Muscle of back (tissue), 11 donors: Measurements from ENCODE around the gene NEK10. TPM values are rescaled to one million over a fixed set of nuclear protein-coding genes. Genes with fewer than 3 reads are reported as not detected.

ENCODE experiments used
- DNase-seq, 3 donors: peaks; one replicate each; pipeline versions ENCODE4 v3.0.0 to v3.0.0-alpha.2; 2013
- polyA plus RNA-seq, 10 donors: library from polyadenylated mRNA; unstranded; fragments of 120-200 nt; gene quantifications; one replicate each; pipeline ENCODE4 v1.2.1, GENCODE V29; 2013; ENCODE audit not compliant: insufficient read length in 10 of 10

The NEK10 gene
- polyA plus RNA-seq, 10 donors = 1.7 to 7.6 (median 3.5) TPM

DNA sequence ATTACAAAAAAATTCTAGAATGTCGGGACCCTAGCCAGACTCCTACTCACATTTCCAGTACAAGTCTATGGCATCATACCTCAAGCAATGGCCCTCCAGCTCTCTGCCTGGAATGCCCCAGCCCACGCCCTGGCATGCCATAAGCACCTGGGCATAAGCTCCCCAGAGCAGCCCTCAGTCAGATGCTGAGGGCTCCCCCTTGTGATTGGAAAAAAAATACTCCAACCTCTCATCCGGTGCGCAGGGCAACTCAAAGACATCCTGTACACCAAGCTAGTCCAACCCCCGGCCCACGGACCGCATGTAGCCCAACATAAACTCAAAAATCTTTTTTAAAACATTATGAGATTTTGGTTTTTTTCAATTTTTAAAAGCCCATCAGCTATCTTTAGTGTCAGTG is 115.4 kb downstream of the NEK10 start:
- DNase-seq = peak in 1 of 3 donors; percentile 2

DNA sequence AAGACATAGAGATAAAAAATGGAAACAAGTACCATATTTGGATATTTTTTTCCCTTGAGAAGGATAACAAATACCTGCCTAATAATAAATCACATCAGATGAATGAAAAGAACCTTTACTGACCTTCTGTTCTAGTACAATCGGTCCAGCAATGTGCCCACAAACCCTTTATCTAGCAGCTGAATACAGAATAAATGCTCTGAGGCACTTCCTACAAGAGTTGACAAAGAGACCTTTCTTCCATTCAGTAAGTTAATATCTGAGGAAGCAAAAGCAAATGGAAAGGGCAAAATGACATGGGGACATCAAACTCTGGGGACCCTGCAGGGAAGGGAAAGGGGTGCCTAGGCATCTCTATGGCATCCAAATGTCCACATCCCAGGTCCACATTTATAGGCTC is 115.8 kb downstream of the NEK10 start:
- no peak for DNase-seq

DNA sequence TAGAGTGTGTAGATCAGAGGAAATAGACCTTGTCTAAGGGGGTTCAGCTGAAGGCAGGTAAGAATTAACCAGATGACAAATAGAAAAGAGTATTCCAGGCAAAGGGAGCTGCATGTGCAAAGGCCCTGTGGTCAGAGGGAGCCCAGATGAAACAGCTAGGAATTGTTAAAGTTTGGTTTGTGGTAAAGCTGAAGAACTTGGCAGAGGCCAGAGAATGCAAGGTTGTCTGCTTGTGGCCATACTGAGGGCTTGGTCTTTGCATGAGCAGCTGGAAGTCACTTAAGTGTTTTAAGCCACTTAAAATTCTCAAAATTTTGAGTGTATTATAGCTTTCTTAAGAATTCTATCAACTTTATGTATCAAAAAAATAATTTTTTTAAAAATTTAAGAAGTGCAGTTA is 116.5 kb downstream of the NEK10 start:
- DNase-seq = no peak

DNA sequence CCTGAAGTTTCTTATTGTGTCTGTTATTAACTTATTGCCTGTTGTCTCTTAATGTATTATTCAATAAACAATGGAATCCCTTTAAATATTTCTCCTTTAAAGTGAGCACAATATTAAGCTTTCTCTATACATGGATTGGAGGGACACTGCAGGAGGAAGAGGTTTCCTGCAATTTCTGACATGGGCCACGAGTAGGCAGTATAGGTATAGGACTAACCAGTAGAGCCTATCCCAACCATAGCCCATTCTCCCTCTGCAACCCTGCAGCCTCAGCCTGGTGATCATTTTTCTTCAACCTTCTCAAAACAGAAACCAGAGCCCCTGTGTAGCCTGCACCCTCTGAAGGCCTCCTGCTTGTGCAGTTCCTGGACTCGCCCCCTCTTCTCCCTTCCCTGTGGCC is 124.8 kb downstream of the NEK10 start:
- no peak for DNase-seq

DNA sequence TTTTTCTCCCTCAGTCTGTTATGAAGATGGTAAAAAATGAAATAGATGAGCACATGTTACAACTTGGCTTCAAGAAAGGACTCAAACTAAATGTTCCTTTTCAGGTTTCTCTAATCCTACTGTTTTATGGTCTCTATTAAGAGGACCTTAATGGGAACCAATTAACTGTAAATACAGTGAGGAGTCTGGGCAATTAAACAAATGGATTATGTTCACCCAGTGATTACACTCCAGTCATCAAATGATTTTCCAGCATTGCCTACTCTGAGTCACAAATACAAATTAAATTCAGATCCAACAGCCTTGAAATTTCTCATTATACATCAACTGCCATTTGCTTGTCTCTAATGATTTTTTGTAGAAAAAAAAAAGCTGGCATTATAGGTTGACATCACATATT is 129.2 kb downstream of the NEK10 start:
- DNase-seq = no peak

- DNase-seq = no peak
These were observed 140.4 kb downstream of the NEK10 start for GRCh38 chr3:27228805-27229204.

- DNase-seq = no peak
These were observed 145.0 kb downstream of the NEK10 start for GRCh38 chr3:27224197-27224596.

GRCh38 chr3:27221264-27221932 is 147.8 kb downstream of the NEK10 start:
- DNase-seq = no peak

GRCh38 chr3:27220166-27220565 is 149.0 kb downstream of the NEK10 start:
- no peak for DNase-seq

- DNase-seq = no peak
These were observed 149.9 kb downstream of the NEK10 start for GRCh38 chr3:27219127-27219845.

DNA sequence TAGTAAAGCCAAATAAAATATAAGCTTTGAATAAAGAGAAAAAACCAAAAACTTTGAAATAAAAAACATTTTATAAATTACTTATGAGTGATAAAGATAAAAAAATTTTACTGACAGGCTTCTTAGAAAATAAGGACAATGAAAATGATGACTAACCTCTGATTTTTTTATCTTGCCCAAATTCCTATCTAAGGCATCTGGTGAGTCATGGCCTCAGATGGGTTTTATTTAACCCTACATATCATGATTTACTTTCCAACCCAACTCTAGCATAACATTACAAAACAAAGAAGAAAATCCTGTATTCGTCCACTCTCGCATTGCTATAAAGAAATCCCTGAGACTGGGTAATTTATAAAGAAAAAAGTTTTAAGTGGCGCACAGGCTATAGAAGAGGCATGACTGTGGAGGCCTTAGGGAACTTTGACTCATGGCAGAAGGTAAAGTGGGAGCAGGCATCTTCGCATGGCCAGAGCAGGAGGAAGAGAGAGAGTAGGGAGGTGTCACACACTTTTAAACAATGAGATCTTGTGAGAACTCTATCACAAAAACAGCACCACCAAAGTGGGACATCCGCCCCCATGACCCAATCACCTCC is 152.1 kb downstream of the NEK10 start:
- DNase-seq = peak in 1 of 3 donors; percentile 45

GRCh38 chr3:27216295-27216855 is 152.8 kb downstream of the NEK10 start:
- DNase-seq = no peak

GRCh38 chr3:27213450-27213849 is 155.7 kb downstream of the NEK10 start:
- no peak for DNase-seq

DNA sequence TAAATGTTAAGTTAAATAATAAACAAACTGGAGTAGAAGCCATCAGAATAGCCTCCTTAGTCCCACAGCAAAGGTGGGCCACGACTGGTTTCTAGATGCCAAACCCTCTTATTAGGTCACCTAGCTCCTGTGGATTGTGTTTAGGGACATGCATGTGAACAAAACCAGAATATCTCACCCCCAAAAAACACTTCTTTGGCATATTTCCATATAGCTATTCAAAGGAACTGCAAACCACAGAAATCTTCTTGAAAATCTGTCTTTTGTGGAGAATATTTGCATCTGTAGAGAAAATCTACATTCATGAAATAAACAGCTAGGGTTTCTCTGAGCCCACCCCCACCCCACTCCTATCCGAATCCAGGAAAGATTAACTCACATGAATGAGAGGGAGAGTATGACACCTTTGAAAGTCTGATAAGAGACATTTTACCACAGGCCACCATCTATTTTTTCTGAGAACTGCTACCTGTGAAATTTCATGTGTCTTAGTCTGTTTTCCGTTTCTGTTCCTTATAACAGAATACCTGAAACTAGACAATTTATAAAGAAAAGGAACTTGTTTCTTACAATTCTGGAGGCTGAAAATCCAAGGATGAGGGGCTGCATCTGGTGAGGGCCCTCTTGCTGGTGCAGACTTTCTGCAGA is 159.4 kb downstream of the NEK10 start:
- DNase-seq = no peak

- DNase-seq = no peak
These were observed 160.1 kb downstream of the NEK10 start for GRCh38 chr3:27208961-27209616.

DNA sequence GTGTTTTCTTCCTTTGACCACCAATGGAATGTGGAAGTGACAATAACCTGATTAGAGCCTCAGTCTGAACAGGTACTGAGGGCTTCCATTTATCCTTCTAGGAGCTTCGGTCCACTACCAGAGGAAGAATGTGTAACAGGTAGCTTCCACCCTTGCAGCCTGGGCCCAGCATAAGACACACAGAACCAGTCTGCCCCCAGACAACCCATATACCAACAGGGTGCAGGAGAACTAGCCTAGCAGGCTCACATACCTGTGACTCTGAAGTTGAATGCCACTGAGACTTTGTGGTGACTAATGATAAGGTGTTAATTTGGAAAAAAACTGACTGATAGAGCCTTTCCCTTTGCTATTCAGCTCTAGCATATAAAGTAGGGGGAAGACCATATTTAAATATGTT is 166.2 kb downstream of the NEK10 start:
- DNase-seq = no peak

DNA sequence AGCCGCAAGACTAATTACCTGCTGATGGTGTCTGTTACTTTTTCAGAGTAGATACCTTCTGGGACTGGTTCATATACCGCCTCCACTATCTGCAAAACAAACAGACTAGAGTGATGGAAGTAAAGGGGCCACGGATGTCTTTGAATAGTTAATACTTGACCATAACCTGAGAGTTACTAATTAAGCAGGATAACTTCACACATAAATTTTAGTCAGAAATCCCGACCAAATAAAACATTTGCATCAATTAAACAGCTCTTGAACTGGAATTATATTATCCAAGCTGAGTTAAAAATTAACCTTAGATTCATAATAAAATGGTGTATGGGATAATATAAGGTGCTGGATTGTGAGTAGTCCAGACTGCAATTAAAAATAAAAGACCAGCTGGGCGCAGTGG is 167.7 kb downstream of the NEK10 start:
- DNase-seq = no peak

GRCh38 chr3:27200721-27201489 is 168.3 kb downstream of the NEK10 start:
- no peak for DNase-seq

GRCh38 chr3:27194861-27195483 is 174.2 kb downstream of the NEK10 start:
- no peak for DNase-seq

GRCh38 chr3:27193056-27193455 is 176.1 kb downstream of the NEK10 start:
- no peak for DNase-seq

DNA sequence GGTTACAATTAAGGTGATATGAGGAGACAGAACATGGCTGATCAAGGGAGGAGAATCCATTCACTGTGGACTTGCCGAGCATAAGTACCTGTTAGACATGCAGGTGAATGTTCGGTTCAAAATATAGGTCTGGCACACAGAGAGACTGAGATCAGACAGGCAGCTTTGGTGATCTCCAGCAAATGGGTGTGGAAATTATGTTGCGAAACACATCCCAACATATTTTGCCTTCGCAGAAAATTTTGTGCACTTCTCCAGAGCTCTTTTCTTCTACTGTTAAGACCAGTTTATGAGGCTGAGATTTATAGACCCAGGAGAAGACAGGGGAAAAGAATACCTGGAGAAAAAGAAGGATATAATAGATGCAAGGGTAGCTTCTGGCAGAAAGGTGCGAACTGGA is 183.2 kb downstream of the NEK10 start:
- no peak for DNase-seq
